RWPE2 (cell line): ENCODE data around the gene FAR2.
"Not testable (repeated sequence)": the region's sequence is repeated elsewhere in the genome, so short reads cannot be mapped to it uniquely, and the experiment has no call there.

ENCODE experiments used
- ATAC-seq: fragments of 200-7000 bp; cut with Tn5 transposase; 3 replicates; pipeline ENCODE4 v1.9.1; 2021; ENCODE audit warnings: low read depth
- DNase-seq: peaks from one replicate; pipeline ENCODE4 v3.0.0-alpha.2; 2020; ENCODE audit warnings: low spot score
- H3K27ac ChIP-seq: fragments of 450-650 bp; 2 replicates; pipeline ENCODE4 v1.5.1; 2017; ENCODE audit warnings: mild to moderate bottlenecking; ENCODE audit not compliant: poor library complexity, severe bottlenecking
- H3K27me3 ChIP-seq: fragments of 250-450 bp; sonication (Bioruptor Pico); 2 replicates; pipeline ENCODE4 v1.5.1; 2021; ENCODE audit warnings: mild to moderate bottlenecking, moderate library complexity; ENCODE audit not compliant: insufficient read depth, poor library complexity, severe bottlenecking
- H3K36me3 ChIP-seq: fragments of 250-450 bp; sonication (Bioruptor Pico); 2 replicates; pipeline ENCODE4 v1.5.1; 2020; ENCODE audit warnings: low read depth, mild to moderate bottlenecking, moderate library complexity
- H3K4me1 ChIP-seq: fragments of 250-450 bp; sonication (Bioruptor Pico); 2 replicates; pipeline ENCODE4 v1.5.1; 2021; ENCODE audit warnings: mild to moderate bottlenecking, moderate library complexity; ENCODE audit not compliant: insufficient read depth, poor library complexity, severe bottlenecking
- H3K4me3 ChIP-seq: fragments of 250-450 bp; sonication (Bioruptor Pico); 2 replicates; pipeline ENCODE4 v1.5.1; 2021; ENCODE audit warnings: mild to moderate bottlenecking, moderate library complexity; ENCODE audit not compliant: severe bottlenecking
- H3K9me3 ChIP-seq: fragments of 250-450 bp; sonication (Bioruptor Pico); 2 replicates; pipeline ENCODE4 v1.5.1; 2021; ENCODE audit warnings: mild to moderate bottlenecking, moderate library complexity; ENCODE audit not compliant: severe bottlenecking
- CTCF ChIP-seq: fragments of 450-650 bp; IDR thresholded peaks from one replicate; pipeline ENCODE4 v1.5.1; 2017; ENCODE audit warnings: mild to moderate bottlenecking, moderate library complexity; ENCODE audit not compliant: poor library complexity, severe bottlenecking

The FAR2 gene

GRCh38 chr12:29171421-29172258, 22.6 kb downstream of the FAR2 start:
- DNase-seq (no peak), ATAC-seq (no peak)
- no peaks in the 10 kb centered on the region for H3K27me3 ChIP-seq
- no peaks in the 10 kb centered on the region for H3K36me3 ChIP-seq
- H3K9me3 ChIP-seq: no peaks in the 10 kb centered on the region
- H3K4me1 ChIP-seq: no peaks in the 10 kb centered on the region
- TF ChIP-seq CTCF: no peak
- H3K27ac ChIP-seq: no peak overlapping the region
- no peak overlapping the region for H3K4me3 ChIP-seq

DNA sequence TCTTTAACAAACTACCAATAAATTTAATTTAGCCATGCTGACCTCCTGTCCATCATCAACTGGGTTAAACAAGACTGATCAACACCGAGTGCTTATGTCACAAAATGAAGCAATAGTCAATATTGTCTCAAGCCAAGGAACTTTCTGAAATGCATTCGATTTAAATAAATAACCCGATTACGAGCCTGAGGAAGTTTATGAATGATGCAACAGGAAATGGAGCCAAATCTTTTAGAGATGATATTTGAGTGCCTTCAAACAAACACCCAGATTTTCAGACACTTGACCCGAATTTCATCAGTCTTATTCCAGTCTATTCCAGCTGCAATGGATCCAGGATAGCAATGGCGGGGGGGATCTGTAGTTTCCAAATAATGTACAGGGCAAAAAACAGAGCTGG, 27.9 kb downstream of the FAR2 start:
- DNase-seq (no peak), ATAC-seq (no peak)
- no peak overlapping the region for H3K4me3 ChIP-seq
- TF ChIP-seq CTCF: no peak
- no peaks in the 10 kb centered on the region for H3K9me3 ChIP-seq
- no peaks in the 10 kb centered on the region for H3K4me1 ChIP-seq
- H3K27ac ChIP-seq: no peak overlapping the region
- no peaks in the 10 kb centered on the region for H3K27me3 ChIP-seq
- H3K36me3 ChIP-seq: no peaks in the 10 kb centered on the region

DNA sequence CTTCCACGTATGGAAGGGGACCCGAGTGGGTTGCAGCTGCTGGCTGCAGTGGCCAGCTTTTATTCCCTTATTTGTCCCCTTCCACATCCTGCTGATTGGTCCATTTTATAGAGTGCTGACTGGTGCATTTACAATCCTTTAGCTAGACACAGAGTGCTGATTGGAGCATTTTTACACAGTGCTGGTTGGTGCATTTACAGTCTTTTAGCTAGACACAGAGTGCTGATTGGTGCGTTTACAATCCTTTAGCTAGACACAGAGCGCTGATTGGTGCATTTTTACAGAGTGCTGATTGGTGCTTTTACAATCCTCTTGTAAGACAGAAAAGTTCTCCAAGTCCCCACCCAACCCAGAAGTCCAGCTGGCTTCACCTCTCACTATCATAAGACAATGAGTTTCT, 33.2 kb downstream of the FAR2 start:
- ATAC-seq, H3K36me3 ChIP-seq, H3K27me3 ChIP-seq, DNase-seq, H3K27ac ChIP-seq, H3K9me3 ChIP-seq, H3K4me3 ChIP-seq, H3K4me1 ChIP-seq: not testable (repeated sequence)

GRCh38 chr12:29187756-29188155, 38.7 kb downstream of the FAR2 start:
- TF ChIP-seq CTCF: no peak
- Histone ChIP-seq H3K27me3 (no peaks in the 10 kb centered on the region), H3K4me1 (no peaks in the 10 kb centered on the region), H3K9me3 (no peaks in the 10 kb centered on the region), H3K4me3 (no peak overlapping the region), H3K27ac (no peak overlapping the region), H3K36me3 (no peaks in the 10 kb centered on the region)
- DNase-seq (no peak), ATAC-seq (no peak)

DNA sequence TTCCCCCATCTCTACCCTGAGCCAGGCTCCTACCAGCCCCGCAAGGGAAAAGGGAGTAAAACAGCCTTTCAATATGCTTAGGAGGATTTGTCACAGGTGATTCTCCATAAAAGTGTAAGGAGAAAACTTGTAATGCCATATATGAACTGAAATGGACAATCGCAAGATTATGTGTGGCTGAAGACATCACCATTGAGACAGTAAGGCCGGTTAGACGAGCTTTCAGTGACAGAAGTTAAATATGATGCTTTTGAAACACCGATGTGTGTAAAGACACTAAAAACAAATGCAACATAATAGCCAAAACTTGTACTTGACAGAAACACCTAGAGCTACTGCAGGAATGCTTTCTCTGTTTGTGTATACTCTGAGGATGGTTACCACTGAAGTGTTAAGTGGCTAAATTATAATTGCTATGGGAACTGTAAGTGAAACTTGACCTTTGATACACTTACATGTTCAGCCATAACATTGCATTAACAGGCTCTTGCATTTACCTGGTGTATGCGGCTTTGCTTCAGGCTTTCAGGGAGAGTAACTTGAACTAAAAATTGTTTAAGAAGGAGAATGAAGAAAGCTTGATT, 42.3 kb downstream of the FAR2 start:
- Histone ChIP-seq H3K27me3 (no peaks in the 10 kb centered on the region), H3K4me1 (no peaks in the 10 kb centered on the region), H3K36me3 (no peaks in the 10 kb centered on the region), H3K4me3 (no peak overlapping the region), H3K27ac (no peak overlapping the region), H3K9me3 (no peaks in the 10 kb centered on the region)
- ATAC-seq (no peak), DNase-seq (no peak)
- no peak for TF ChIP-seq CTCF
